Measurements from ENCODE around the gene LRRTM1.

LRRTM1 gene

GRCh38 chr2:80302314-80303005, 2.1 kb downstream of the LRRTM1 start:
- DNase-seq = no peak

- no peak for DNase-seq
These were observed 2.6 kb downstream of the LRRTM1 start for GRCh38 chr2:80302001-80302313.

- no peak for DNase-seq
These were observed 3.6 kb downstream of the LRRTM1 start for GRCh38 chr2:80300954-80301353.

GRCh38 chr2:80300346-80300745, 4.2 kb downstream of the LRRTM1 start:
- no peak for DNase-seq

- DNase-seq = no peak
These were observed 4.9 kb downstream of the LRRTM1 start for GRCh38 chr2:80299661-80300060.

GRCh38 chr2:80298954-80299353, 5.6 kb downstream of the LRRTM1 start:
- no peak for DNase-seq

- DNase-seq = no peak
These were observed 11.5 kb downstream of the LRRTM1 start for GRCh38 chr2:80293039-80293438.

GRCh38 chr2:80292474-80292873, 12.1 kb downstream of the LRRTM1 start:
- DNase-seq = no peak

GRCh38 chr2:80291656-80292055, 12.9 kb downstream of the LRRTM1 start:
- no peak for DNase-seq

GRCh38 chr2:80288576-80288975, 16.0 kb downstream of the LRRTM1 start:
- DNase-seq = no peak

GRCh38 chr2:80281049-80281448, 23.5 kb downstream of the LRRTM1 start:
- no peak for DNase-seq

- DNase-seq = no peak
These were observed 24.0 kb downstream of the LRRTM1 start for GRCh38 chr2:80280598-80280997.

GRCh38 chr2:80269806-80270205, 34.7 kb downstream of the LRRTM1 start:
- DNase-seq = no peak

- no peak for DNase-seq
These were observed 38.3 kb downstream of the LRRTM1 start for GRCh38 chr2:80266231-80266630.

GRCh38 chr2:80259292-80259691, 45.3 kb downstream of the LRRTM1 start:
- no peak for DNase-seq

GRCh38 chr2:80258793-80259192, 45.8 kb downstream of the LRRTM1 start:
- no peak for DNase-seq

- DNase-seq = no peak
These were observed 46.2 kb downstream of the LRRTM1 start for GRCh38 chr2:80258341-80258740.

GRCh38 chr2:80257450-80257849, 47.1 kb downstream of the LRRTM1 start:
- no peak for DNase-seq

- DNase-seq = no peak
These were observed 47.8 kb downstream of the LRRTM1 start for GRCh38 chr2:80256782-80257167.

- no peak for DNase-seq
These were observed 48.4 kb downstream of the LRRTM1 start for GRCh38 chr2:80255918-80256781.

- no peak for DNase-seq
These were observed 52.1 kb downstream of the LRRTM1 start for GRCh38 chr2:80252294-80252986.

Measured in central memory CD4-positive, alpha-beta T cell (primary cell).